PC-3 (cell line): ENCODE measurements around the gene GABBR2. TPM values are rescaled to one million over a fixed set of nuclear protein-coding genes. Genes with fewer than 3 reads are reported as not detected.

Experiments
- ATAC-seq: fragments of 200-7000 bp; cut with Tn5 transposase; 2 replicates; pipeline ENCODE4 v1.9.1; 2020; ENCODE audit warnings: mild to moderate bottlenecking, moderate library complexity
- BruUV-seq: library from RNA; stranded (reverse); fragments of 400-500 nt; replicated peaks from 2 replicates; lab custom pipeline; 2021; lab: Mats Ljungman, UMichigan
- CTCF ChIA-PET: fragments of 300-600 bp; sonication (Branson Sonifier 250); formaldehyde crosslinking; loops from one replicate; lab custom pipeline; 2022; ENCODE audit warnings: antibody characterized with exemption; lab: Charles Lee
- POLR2A ChIA-PET: fragments of 300-600 bp; sonication (Branson Sonifier 250); formaldehyde crosslinking; loops from one replicate; lab custom pipeline; 2022; ENCODE audit warnings: antibody characterized with exemption; ENCODE audit not compliant: unreplicated experiment; lab: Charles Lee
- DNase-seq: peaks from one replicate; pipeline ENCODE4 v3.0.0-alpha.2; 2015
- H2AFZ ChIP-seq: fragments of 300-600 bp; sonication (generic); 2 replicates; pipeline ENCODE4 v1.6.0; 2016; ENCODE audit warnings: antibody characterized with exemption, low read length
- H3F3A ChIP-seq: fragments of 300-600 bp; sonication (generic); one replicate; pipeline ENCODE4 v1.6.0; 2017; ENCODE audit warnings: antibody characterized with exemption, low read length, control low read depth, mild to moderate bottlenecking; ENCODE audit not compliant: unreplicated experiment
- H3K27ac ChIP-seq: fragments of 300-600 bp; sonication (generic); 2 replicates; pipeline ENCODE4 v1.5.1; 2016; ENCODE audit warnings: mild to moderate bottlenecking, low read length
- H3K27me3 ChIP-seq: fragments of 300-600 bp; sonication (generic); 2 replicates; pipeline ENCODE4 v1.6.1; 2016; ENCODE audit warnings: low read length, mixed read lengths
- H3K36me3 ChIP-seq: fragments of 300-600 bp; sonication (generic); 2 replicates; pipeline ENCODE4 v1.6.1; 2016; ENCODE audit warnings: low read depth, mixed run types, low read length, mixed read lengths
- H3K4me1 ChIP-seq: fragments of 300-600 bp; sonication (generic); 2 replicates; pipeline ENCODE4 v1.5.1; 2016; ENCODE audit warnings: low read length; ENCODE audit not compliant: insufficient read depth
- H3K4me2 ChIP-seq: fragments of 300-600 bp; sonication (generic); 2 replicates; pipeline ENCODE4 v1.6.0; 2016; ENCODE audit warnings: low read length
- H3K4me3 ChIP-seq: fragments of 300-600 bp; sonication (generic); 2 replicates; pipeline ENCODE4 v1.5.1; 2016; ENCODE audit warnings: mild to moderate bottlenecking, low read length, mixed read lengths
- H3K79me2 ChIP-seq: fragments of 300-600 bp; sonication (generic); 2 replicates; pipeline ENCODE4 v1.6.1; 2017; ENCODE audit warnings: low read length, mixed read lengths
- H3K9ac ChIP-seq: fragments of 300-600 bp; sonication (generic); 2 replicates; pipeline ENCODE4 v1.6.0; 2016; ENCODE audit warnings: mild to moderate bottlenecking, low read length
- H3K9me2 ChIP-seq: fragments of 300-600 bp; sonication (generic); replicated peaks from 2 replicates; pipeline ENCODE4 v1.6.1; 2016; ENCODE audit warnings: mixed run types, low read length, mixed read lengths
- H3K9me3 ChIP-seq: fragments of 300-600 bp; sonication (generic); 2 replicates; pipeline ENCODE4 v1.6.1; 2016; ENCODE audit warnings: low read length, mixed read lengths
- H4K20me1 ChIP-seq: fragments of 300-600 bp; sonication (generic); 2 replicates; pipeline ENCODE4 v1.6.1; 2016; ENCODE audit warnings: low read length, mixed read lengths
- CTCF ChIP-seq: fragments of 300-600 bp; sonication (generic); conservative IDR thresholded peaks from 2 replicates; pipeline ENCODE4 v1.5.1; 2017; ENCODE audit warnings: antibody characterized with exemption, low read depth, mild to moderate bottlenecking, low read length
- EZH2 ChIP-seq: fragments of 300-600 bp; sonication (generic); IDR thresholded peaks from one replicate; pipeline ENCODE4 v1.6.1; 2017; ENCODE audit warnings: antibody characterized with exemption, mild to moderate bottlenecking, low read length; ENCODE audit not compliant: unreplicated experiment
- EZH2phosphoT487 ChIP-seq: fragments of 300-600 bp; sonication (generic); IDR thresholded peaks from 2 replicates; pipeline ENCODE4 v1.6.1; 2018; ENCODE audit warnings: mild to moderate bottlenecking, antibody characterized with exemption, low read length, borderline replicate concordance
- intact Hi-C: fragments of 100-400 bp; cut with micrococcal nuclease; formaldehyde crosslinking; loops from 2 replicates; pipeline ENCODE4 v1.9.0; 2023
- total RNA-seq: library from RNA; depleted of rRNA; stranded (reverse); fragments of >200 nt; gene quantifications from 2 replicates; pipeline ENCODE4 v1.2.3, GENCODE V29; 2014

The GABBR2 gene
- total RNA-seq, 1 experiment from 2014 or later, result 0.44 TPM

- H3K79me2 ChIP-seq, result no peaks in the 10 kb centered on the region
- no peaks in the 10 kb centered on the region for H3K36me3 ChIP-seq
- BruUV-seq, result no TSS peak
- no peak for TF ChIP-seq EZH2phosphoT487
- no peak for TF ChIP-seq CTCF
- no peak for TF ChIP-seq EZH2
- no peak overlapping the region for H3K4me2 ChIP-seq
- H2AFZ ChIP-seq, result no peak overlapping the region
- H3F3A ChIP-seq, result no peaks in the 10 kb centered on the region
- H3K9me2 ChIP-seq, result no peaks in the 10 kb centered on the region
- H3K4me3 ChIP-seq, result no peak overlapping the region
- ATAC-seq (no peak), DNase-seq (no peak)
- ChIA-PET POLR2A (no interaction called here), CTCF (no interaction called here)
- no peak overlapping the region for H3K27ac ChIP-seq
- no peaks in the 10 kb centered on the region for H3K9me3 ChIP-seq
- H3K27me3 ChIP-seq, result no peaks in the 10 kb centered on the region; the same call in 1 of the 2 replicates
- no peak overlapping the region for H3K9ac ChIP-seq
- intact Hi-C loops, result no loop called here
- no peaks in the 10 kb centered on the region for H3K4me1 ChIP-seq
- no peaks in the 10 kb centered on the region for H4K20me1 ChIP-seq
Measured at GRCh38 chr9:98647236-98647635, 61.5 kb downstream of the GABBR2 start.

- no peaks in the 10 kb centered on the region for H3K9me2 ChIP-seq
- POLR2A ChIA-PET, result no interaction called here
- H3K36me3 ChIP-seq, result no peaks in the 10 kb centered on the region
- H3K27me3 ChIP-seq, result no peaks in the 10 kb centered on the region
- intact Hi-C loops, result no loop called here
- H3K4me1 ChIP-seq, result no peaks in the 10 kb centered on the region
- DNase-seq (no peak), ATAC-seq (no peak)
- TF ChIP-seq CTCF, result no peak
- TF ChIP-seq EZH2, result no peak
- TF ChIP-seq EZH2phosphoT487, result no peak
- H4K20me1 ChIP-seq, result no peaks in the 10 kb centered on the region
- H3F3A ChIP-seq, result no peaks in the 10 kb centered on the region
- CTCF ChIA-PET, result no interaction called here
- H3K27ac ChIP-seq, result no peak overlapping the region
- H3K79me2 ChIP-seq, result no peaks in the 10 kb centered on the region
- no peak overlapping the region for H3K4me2 ChIP-seq
- H3K9me3 ChIP-seq, result no peaks in the 10 kb centered on the region
- no peak overlapping the region for H3K4me3 ChIP-seq
- BruUV-seq, result no TSS peak
- no peak overlapping the region for H3K9ac ChIP-seq
- H2AFZ ChIP-seq, result no peak overlapping the region
Measured at GRCh38 chr9:98644011-98644410, 64.7 kb downstream of the GABBR2 start.

GRCh38 chr9:98642661-98643312 lies 65.9 kb downstream of the GABBR2 start:
- no peaks in the 10 kb centered on the region for H3K9me2 ChIP-seq
- no peak for DNase-seq
- no peaks in the 10 kb centered on the region for H3F3A ChIP-seq
- H4K20me1 ChIP-seq, result no peaks in the 10 kb centered on the region
- H3K9ac ChIP-seq, result no peak overlapping the region
- ChIA-PET CTCF (no interaction called here), POLR2A (no interaction called here)
- TF ChIP-seq EZH2 (no peak), EZH2phosphoT487 (no peak), CTCF (no peak)
- H3K9me3 ChIP-seq, result no peaks in the 10 kb centered on the region
- no peaks in the 10 kb centered on the region for H3K4me1 ChIP-seq
- no peak overlapping the region for H2AFZ ChIP-seq
- no peaks in the 10 kb centered on the region for H3K36me3 ChIP-seq
- H3K27ac ChIP-seq, result no peak overlapping the region
- no peaks in the 10 kb centered on the region for H3K79me2 ChIP-seq
- BruUV-seq, result no TSS peak
- H3K4me3 ChIP-seq, result no peak overlapping the region
- H3K4me2 ChIP-seq, result no peak overlapping the region
- intact Hi-C loops, result no loop called here
- H3K27me3 ChIP-seq, result no peaks in the 10 kb centered on the region
- no peak for ATAC-seq
